ENCODE measurements around the gene CHERP. TPM values are rescaled to one million over a fixed set of nuclear protein-coding genes. Genes with fewer than 3 reads are reported as not detected.

Gene CHERP
- total and polyA plus RNA-seq, 2 of the 4 experiments (the other 2 are of a cell fraction) = 0.54 to 13.5 TPM

DNA sequence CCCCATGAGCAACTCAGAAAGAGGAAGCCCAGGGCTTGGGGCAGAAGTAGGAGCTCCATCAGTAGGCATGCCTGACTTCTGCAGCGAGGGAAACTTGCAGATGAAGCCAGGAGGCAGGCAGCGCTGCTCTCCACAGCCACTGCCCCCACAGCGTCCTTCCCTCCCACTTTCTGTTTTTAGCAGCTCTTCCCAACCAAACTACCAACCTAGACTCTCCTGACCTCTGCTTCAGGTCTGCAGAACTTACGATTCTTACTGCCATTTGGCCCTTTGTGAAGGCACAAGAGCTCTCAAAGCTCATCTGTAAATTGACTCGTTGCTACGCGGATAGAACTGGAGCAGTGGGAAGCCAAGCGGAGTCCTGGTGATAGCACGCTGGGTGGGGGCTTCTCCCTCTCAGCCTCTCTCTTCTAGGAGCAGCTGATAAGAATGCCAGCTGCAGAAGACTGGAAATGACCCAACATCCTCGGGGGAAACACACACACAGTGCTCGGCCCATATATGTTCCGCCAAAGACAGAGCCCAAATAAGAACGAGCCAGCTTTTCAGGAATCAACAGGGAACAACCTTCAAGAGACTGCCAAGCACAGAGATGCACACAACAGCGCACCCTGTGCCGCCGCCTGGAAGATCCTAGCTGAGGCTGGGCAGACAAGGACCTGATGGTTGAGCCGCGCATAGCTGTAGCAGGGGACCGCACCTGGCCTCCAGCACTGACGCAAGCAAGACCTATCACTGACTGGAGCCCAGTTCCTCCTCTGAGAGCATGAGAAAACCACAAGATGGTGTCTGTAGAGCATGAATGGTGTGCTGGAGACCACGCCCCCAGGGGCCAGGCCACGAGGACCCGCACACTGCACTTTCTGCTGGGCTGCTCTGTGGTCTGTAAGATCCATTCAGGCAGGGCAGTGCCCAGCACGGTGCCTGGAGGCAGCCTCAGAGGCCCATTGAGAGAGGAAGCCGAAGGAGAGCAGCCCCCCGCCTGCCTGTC lies 45.9 kb upstream of the CHERP start (continued):
- TF ChIP-seq RFX5 (IDR thresholded peaks at IDR 0.05; ENCODE audit: low read depth, low read length) (no peak), BHLHE40 (IDR thresholded peaks at IDR 0.05; ENCODE audit: low read depth, low read length) (no peak), POLR2A (IDR thresholded peaks at IDR 0.05; ENCODE audit: low read depth, low read length) (no peak)

DNA sequence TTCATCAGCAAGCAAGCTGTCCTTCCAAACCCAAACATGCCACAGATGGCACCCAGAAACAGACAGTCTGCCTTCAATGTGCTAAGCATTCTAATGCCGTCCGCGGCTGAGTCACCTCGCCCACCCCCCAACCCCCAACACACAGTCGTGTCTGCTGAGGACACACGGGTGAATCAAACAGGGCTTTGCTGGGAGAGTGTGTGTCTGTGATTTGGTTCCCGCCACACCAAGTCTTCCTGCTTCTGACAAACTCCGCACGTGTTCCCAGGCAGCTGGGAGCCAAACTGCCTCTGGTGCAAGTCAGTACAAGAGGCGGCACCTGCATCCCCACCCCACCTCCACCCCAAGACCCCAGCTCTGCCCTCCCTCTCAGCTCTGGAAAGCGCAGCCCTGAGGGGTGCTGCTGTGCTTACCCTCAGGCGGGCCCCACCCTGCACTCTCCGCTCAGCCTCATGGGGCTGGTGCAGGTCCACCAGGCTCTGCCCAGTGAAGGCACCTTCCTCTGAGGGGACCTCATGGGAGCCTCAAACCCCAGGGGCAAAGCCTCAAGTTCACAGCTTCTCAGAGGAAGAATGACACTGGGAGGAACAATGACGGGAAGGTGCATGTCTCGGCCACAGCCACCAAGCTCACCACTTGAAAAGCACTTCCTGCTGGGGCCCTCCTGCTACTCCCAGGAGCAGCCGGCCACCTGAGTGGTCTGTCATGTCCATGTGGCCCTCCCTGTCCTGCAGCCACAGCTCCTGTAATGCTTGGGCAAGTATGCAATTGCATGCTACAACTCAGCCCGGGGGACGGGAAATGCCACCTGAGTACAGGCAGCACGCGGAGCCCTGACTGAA lies 45.0 kb upstream of the CHERP start:
- no peak overlapping the region for H3K4me3 ChIP-seq (ENCODE audit: insufficient read depth, low read depth, low read length)
- no peak overlapping the region for H3K9ac ChIP-seq (ENCODE audit: low read depth, low read length)
- intact Hi-C loops (cut with micrococcal nuclease) (no loop called here), dilution Hi-C loops (cut with HindIII; ENCODE audit: low sequenced_read_pairs, unreplicated experiment) (no loop called here), in situ Hi-C loops (cut with MboI; ENCODE audit: low sequenced_read_pairs) (no loop called here)
- no peaks in the 10 kb centered on the region for H3K27me3 ChIP-seq (ENCODE audit: control insufficient read depth, insufficient read depth, low read length)
- H2AFZ ChIP-seq (replicated peaks; ENCODE audit: low read length, poor library complexity) = no peak overlapping the region
- no peak overlapping the region for H2BK15ac ChIP-seq (ENCODE audit: low read depth, low read length)
- DNase-seq = peak; percentile 67
- H3K27ac ChIP-seq (ENCODE audit: insufficient read depth, low read length) = no peak overlapping the region
- peak overlapping the region; percentile 46 for H2AK9ac ChIP-seq (replicated peaks; ENCODE audit: low read depth, low read length, poor library complexity)
- peaks cover 99% of the 10 kb centered on the region for H4K20me1 ChIP-seq (ENCODE audit: insufficient read depth, low read length)
- H4K5ac ChIP-seq (ENCODE audit: low read depth, low read length) = no peak overlapping the region
- ChIA-PET CTCF (no interaction called here), POLR2A (ENCODE audit: unreplicated experiment) (no interaction called here)
- no peak overlapping the region for H2BK120ac ChIP-seq (ENCODE audit: low read depth, low read length)
- peaks cover 45% of the 10 kb centered on the region for H3K4me1 ChIP-seq (ENCODE audit: control insufficient read depth, insufficient read depth, low read length)
- no TSS peak for BruUV-seq (replicated peaks)
- H3K9me3 ChIP-seq (ENCODE audit: control insufficient read depth, insufficient read depth, low read length) = no peaks in the 10 kb centered on the region
- H4K8ac ChIP-seq (ENCODE audit: low read depth in 2 of 2, low read length in 2 of 2) = no peak overlapping the region
- no peak overlapping the region for H2BK20ac ChIP-seq (ENCODE audit: low read depth, low read length)
- no peak overlapping the region for H3K4ac ChIP-seq (ENCODE audit: low read depth, low read length)
- ATAC-seq (ENCODE audit: low read depth) = no peak
- no peak overlapping the region for H4K91ac ChIP-seq (ENCODE audit: insufficient read depth, low read depth, low read length)
- H3K14ac ChIP-seq (replicated peaks; ENCODE audit: low read depth, low read length) = no peak overlapping the region
- no peak overlapping the region for H3K4me2 ChIP-seq (ENCODE audit: low read depth, low read length)
- H2BK5ac ChIP-seq (ENCODE audit: low read depth, low read length, poor library complexity, severe bottlenecking) = no peak overlapping the region
- peaks cover 39 to 98% of the 10 kb centered on the region in 2 experiments; a peak in 3 of 4 replicates for H3K79me1 ChIP-seq (ENCODE audit: low read depth in 1 of 2, low read length in 2 of 2)
- no peak overlapping the region for H2AK5ac ChIP-seq (ENCODE audit: low read depth, low read length)
- no peaks in the 10 kb centered on the region for H3K36me3 ChIP-seq (ENCODE audit: control insufficient read depth, insufficient read depth, low read length)
- H3K56ac ChIP-seq (ENCODE audit: extremely low read depth, insufficient read depth, low read length) = no peak overlapping the region
- TF ChIP-seq BHLHE40 (IDR thresholded peaks at IDR 0.05; ENCODE audit: low read depth, low read length) (peak; percentile 67), CEBPB (IDR thresholded peaks at IDR 0.05; ENCODE audit: low read depth, low read length) (no peak), NFE2L2 (IDR thresholded peaks at IDR 0.05; ENCODE audit: low read depth, low read length) (no peak), MAFK (IDR thresholded peaks at IDR 0.05; ENCODE audit: low read depth, low read length) (no peak), FOS (IDR thresholded peaks at IDR 0.05; ENCODE audit: low read depth, low read length) (peak; percentile 73)
- no peak overlapping the region for H3K18ac ChIP-seq (ENCODE audit: low read depth, low read length)
- 77% methylated on average over 6 of the region's 20 CpGs; no CpG with 5 or more reads in 1 of the 2 experiments for WGBS, 2 experiments (ENCODE audit: extremely low coverage in 2 of 2, insufficient read length in 1 of 2)
- H3K9me1 ChIP-seq (ENCODE audit: insufficient read depth, low read length) = peaks cover 50% of the 10 kb centered on the region
- no peak overlapping the region for H3K23ac ChIP-seq (ENCODE audit: low read depth, low read length)
